Liver (tissue), 2 donors: Measurements from ENCODE around the gene LIN9.

Experiments
- CTCF ChIP-seq: fragments of 150-350 bp; IDR thresholded peaks from 2 replicates; pipeline ENCODE4 v1.5.1; 2017; ENCODE audit warnings: improper control_type of control experiment, low read depth, low read length; ENCODE audit not compliant: missing input control
- MAX ChIP-seq: IDR thresholded peaks from 2 replicates; pipeline ENCODE4 v1.6.1; 2016; ENCODE audit warnings: antibody characterized with exemption
- ZBTB33 ChIP-seq: IDR thresholded peaks from 2 replicates; pipeline ENCODE4 v1.6.1; 2016; ENCODE audit warnings: antibody characterized with exemption
- donor health status: healthy.

DNA sequence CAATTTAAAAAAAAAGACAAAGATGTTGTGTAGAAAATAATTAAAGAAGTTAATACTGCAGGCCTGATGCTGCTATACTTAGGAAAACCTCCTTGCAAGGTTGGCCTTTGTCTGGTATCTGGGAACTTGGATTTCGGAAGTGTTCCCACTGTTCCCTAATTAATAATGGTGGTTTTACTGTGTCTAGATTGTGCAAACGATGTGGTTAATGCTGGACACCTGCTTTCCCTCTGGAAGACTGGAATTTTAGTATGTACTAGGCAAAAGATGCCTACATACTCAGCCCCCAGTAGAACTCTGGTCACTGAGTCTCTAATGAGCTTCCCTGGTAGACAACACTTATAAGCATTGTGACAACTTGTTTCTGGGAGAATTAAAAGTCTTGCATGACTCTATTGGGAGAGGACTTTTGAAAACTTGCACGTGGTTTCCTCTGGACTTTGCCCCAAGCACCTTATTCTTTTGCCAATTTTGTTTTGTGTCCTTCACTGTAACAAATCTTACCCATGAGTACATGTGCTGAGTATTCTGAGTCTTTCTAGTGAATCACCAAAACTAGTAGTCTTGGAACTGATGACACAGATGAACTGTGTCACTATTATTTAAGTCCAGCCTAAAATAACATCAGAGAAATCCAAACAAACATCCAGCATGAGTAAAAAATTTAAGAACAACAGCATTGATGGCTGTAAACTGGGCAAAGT is 40.4 kb downstream of the LIN9 start:
- no peak for TF ChIP-seq ZBTB33
- no peak for TF ChIP-seq CTCF
- TF ChIP-seq MAX, result no peak
